SK-N-SH (cell line): ENCODE measurements around the gene PIGZ. TPM values are rescaled to one million over a fixed set of nuclear protein-coding genes. Genes with fewer than 3 reads are reported as not detected.

Experiments used
- CTCF ChIA-PET: fragments of 300-600, 350-600 bp; formaldehyde crosslinking; extraction: SDS; loops from one replicate; lab custom pipeline; 2021; lab: Yijun Ruan, JAX
- POLR2A ChIA-PET: fragments of 350-600 bp; sonication (Branson Sonifier 250); formaldehyde crosslinking; extraction: SDS; loops from one replicate; lab custom pipeline; 2020; ENCODE audit warnings: antibody characterized with exemption, inconsistent platforms; lab: Yijun Ruan, JAX
- DNase-seq: peaks from one replicate; pipeline ENCODE4 v3.0.0; 2012
- H2AFZ ChIP-seq: fragments of 200-600 bp; sonication (generic); 2 replicates; pipeline ENCODE4 v1.8.1; 2016; ENCODE audit warnings: antibody characterized with exemption, mild to moderate bottlenecking, low read depth
- H3F3A ChIP-seq: fragments of 200-600 bp; sonication (generic); replicated peaks from 2 replicates; pipeline ENCODE3; 2016; ENCODE audit warnings: antibody characterized with exemption, mild to moderate bottlenecking; ENCODE audit not compliant: insufficient read depth
- H3K27ac ChIP-seq, 2 experiments: fragments of 200-500 bp in 1 of 2; fragments of 200-600 bp in 1 of 2; sonication (Bioruptor generic) in 1 of 2; sonication (generic), shearing (Covaris generic) in 1 of 2; 2 replicates each; pipeline versions ENCODE4 v1.5.1 to v1.6.1; 2014 to 2016; ENCODE audit warnings: low read depth in 2 of 2, inconsistent platforms in 1 of 2, low read length in 1 of 2, mild to moderate bottlenecking in 1 of 2, mixed read lengths in 1 of 2
- H3K27me3 ChIP-seq: fragments of 200-600 bp; sonication (generic), shearing (Covaris generic); 2 replicates; pipeline ENCODE4 v1.6.1; 2016; ENCODE audit warnings: mixed run types; ENCODE audit not compliant: insufficient read depth
- H3K36me3 ChIP-seq, 2 experiments: fragments of 200-500 bp in 1 of 2; fragments of 200-600 bp in 1 of 2; sonication (Bioruptor generic) in 1 of 2; sonication (generic) in 1 of 2; replicated peaks in 1 of 2; 2 replicates each; pipeline versions ENCODE3 to v1.5.1; 2014 to 2016; ENCODE audit warnings: low read length in 1 of 2, mild to moderate bottlenecking in 1 of 2; ENCODE audit not compliant: insufficient read depth in 2 of 2, control insufficient read depth in 1 of 2
- H3K4me1 ChIP-seq, 2 experiments: fragments of 200-500 bp in 1 of 2; fragments of 200-600 bp in 1 of 2; sonication (Bioruptor generic) in 1 of 2; sonication (generic), shearing (Covaris generic) in 1 of 2; 2 replicates each; pipeline versions ENCODE4 v1.5.1 to v1.6.1; 2014 to 2016; ENCODE audit warnings: low read depth in 1 of 2, low read length in 1 of 2, mixed run types in 1 of 2; ENCODE audit not compliant: insufficient read depth in 2 of 2, control insufficient read depth in 1 of 2
- H3K4me2 ChIP-seq: fragments of 200-600 bp; sonication (generic), shearing (Covaris generic); 2 replicates; pipeline ENCODE4 v1.6.1; 2017; ENCODE audit warnings: mixed run types
- H3K4me3 ChIP-seq, 2 experiments: fragments of 200-500 bp in 1 of 2; fragments of 200-600 bp in 1 of 2; sonication (Bioruptor generic) in 1 of 2; sonication (generic), shearing (Covaris generic) in 1 of 2; 2 replicates each; pipeline versions ENCODE4 v1.5.1 to v1.8.1; 2014 to 2016; ENCODE audit warnings: low read depth in 2 of 2, inconsistent platforms in 1 of 2, low read length in 1 of 2, mild to moderate bottlenecking in 1 of 2, mixed read lengths in 1 of 2, moderate library complexity in 1 of 2
- H3K79me2 ChIP-seq: fragments of 200-600 bp; sonication (generic); 2 replicates; pipeline ENCODE4 v1.8.1; 2017; ENCODE audit warnings: mild to moderate bottlenecking; ENCODE audit not compliant: insufficient read depth
- H3K9ac ChIP-seq: fragments of 200-600 bp; sonication (generic); 2 replicates; pipeline ENCODE4 v1.6.1; 2017; ENCODE audit warnings: mixed run types
- H3K9me2 ChIP-seq: fragments of 200-600 bp; sonication (generic); 2 replicates; pipeline ENCODE4 v1.6.1; 2017; ENCODE audit warnings: mixed run types
- H3K9me3 ChIP-seq: fragments of 200-600 bp; sonication (generic); 2 replicates; pipeline ENCODE4 v1.6.1; 2017; ENCODE audit warnings: mixed run types, mild to moderate bottlenecking, moderate library complexity
- H4K20me1 ChIP-seq: fragments of 200-600 bp; sonication (generic); 2 replicates; pipeline ENCODE4 v1.6.1; 2017; ENCODE audit warnings: mild to moderate bottlenecking, mixed run types; ENCODE audit not compliant: insufficient read depth
- CTCF ChIP-seq: fragments of 200-600 bp; sonication (generic); IDR thresholded peaks from 2 replicates; pipeline ENCODE4 v1.6.1; 2017; ENCODE audit warnings: antibody characterized with exemption, mild to moderate bottlenecking, moderate library complexity
- EZH2phosphoT487 ChIP-seq: fragments of 200-600 bp; sonication (generic); IDR thresholded peaks from 2 replicates; pipeline ENCODE4 v1.6.1; 2017; ENCODE audit warnings: low read depth, mixed run types, mild to moderate bottlenecking, antibody characterized with exemption, moderate library complexity, borderline replicate concordance
- GABPA ChIP-seq: IDR thresholded peaks from 2 replicates; pipeline ENCODE4 v1.4.0; 2012; ENCODE audit warnings: low read depth, mild to moderate bottlenecking
- GATA2 ChIP-seq: sonication (generic); formaldehyde crosslinking; IDR thresholded peaks from 2 replicates; pipeline ENCODE4 v1.5.0; 2020; ENCODE audit warnings: mild to moderate bottlenecking, missing genetic modification reagents
- IRF3 ChIP-seq: fragments of 150-350 bp; IDR thresholded peaks from 2 replicates; pipeline ENCODE4 v1.6.1; 2016; ENCODE audit warnings: mild to moderate bottlenecking, low read depth, low read length
- JUND ChIP-seq: IDR thresholded peaks from 2 replicates; pipeline ENCODE4 v1.4.0; 2012
- NFIC ChIP-seq: IDR thresholded peaks from 2 replicates; pipeline ENCODE4 v1.4.0; 2012; ENCODE audit warnings: borderline replicate concordance
- PBX3 ChIP-seq: IDR thresholded peaks from 2 replicates; pipeline ENCODE4; 2012
- POLR2AphosphoS5 ChIP-seq: IDR thresholded peaks from 2 replicates; pipeline ENCODE4 v1.6.1; 2012; ENCODE audit warnings: low read depth, low read length
- RAD21 ChIP-seq: IDR thresholded peaks from 2 replicates; pipeline ENCODE4 v1.6.1; 2012; ENCODE audit warnings: mild to moderate bottlenecking, low read length
- REST ChIP-seq: IDR thresholded peaks from 2 replicates; pipeline ENCODE4 v1.6.1; 2012; ENCODE audit warnings: mild to moderate bottlenecking, low read depth, low read length, moderate library complexity
- TAF1 ChIP-seq: IDR thresholded peaks from 2 replicates; pipeline ENCODE4 v1.6.1; 2012; ENCODE audit warnings: low read depth, mild to moderate bottlenecking, low read length, moderate library complexity, borderline replicate concordance
- WGBS: methylation state at CpG from one replicate; pipeline ENCODE4 v1.1.6; 2017; ENCODE audit warnings: low lambda C conversion rate; 5-methylcytosine and 5-hydroxymethylcytosine counted together
- polyA plus RNA-seq, 3 experiments: library from polyadenylated mRNA; depleted of rRNA; stranded (reverse); fragments of >200 nt; gene quantifications; 2 replicates each; pipeline ENCODE4 v1.2.3, GENCODE V29; 2012

PIGZ gene
- polyA plus RNA-seq, 1 of the 3 experiments (the other 2 are of a cell fraction) = 5.0 TPM

GRCh38 chr3:196987022-196987421 is 18.4 kb upstream of the PIGZ start:
- DNase-seq = no peak
- Histone ChIP-seq H3K27ac (no peak overlapping the region), H3K9me2 (no peaks in the 10 kb centered on the region), H2AFZ (no peak overlapping the region), H3K4me2 (no peak overlapping the region), H3K9me3 (peaks cover 4% of the 10 kb centered on the region; the same call in 1 of the 2 replicates), H3K4me3 (no peak overlapping the region), H3K79me2 (no peaks in the 10 kb centered on the region), H4K20me1 (no peaks in the 10 kb centered on the region), H3F3A (no peaks in the 10 kb centered on the region), H3K36me3 (no peaks in the 10 kb centered on the region), H3K9ac (no peak overlapping the region), H3K27me3 (no peaks in the 10 kb centered on the region; the same call in 1 of the 2 replicates), H3K4me1 (peaks cover 0 to 11% of the 10 kb centered on the region in 2 experiments; a peak in 1 of 4 replicates)
- WGBS = 68% methylated on average over 7 of the region's 10 CpGs
- ChIA-PET POLR2A (no interaction called here), CTCF (interaction anchor here (0.7 to 1.0 kb wide), 2 partner anchors 9 to 18 kb away, joined by 3 read pairs; no protein-coding TSS in a partner anchor)
- TF ChIP-seq POLR2AphosphoS5 (no peak), TAF1 (no peak), REST (no peak), GATA2 (no peak), PBX3 (no peak), NFIC (no peak), EZH2phosphoT487 (no peak), RAD21 (no peak), CTCF (no peak), JUND (no peak), IRF3 (no peak), GABPA (no peak)
